HAP-1 (cell line): ENCODE data around the gene RAPGEF1.
"Not testable (repeated sequence)": the region's sequence is repeated elsewhere in the genome, so short reads cannot be mapped to it uniquely, and the experiment has no call there.

Source experiments
- DNase-seq, 2 experiments: peaks; one replicate each; pipeline ENCODE4 v3.0.0-alpha.2; 2016 to 2020; ENCODE audit warnings: low spot score in 2 of 2
- H3K27me3 ChIP-seq: fragments of 250-450 bp; sonication (Bioruptor Pico); 2 replicates; pipeline ENCODE4 v1.5.1; 2020; ENCODE audit warnings: low read depth, mild to moderate bottlenecking, moderate library complexity
- H3K36me3 ChIP-seq: fragments of 250-450 bp; sonication (Bioruptor Pico); replicated peaks from 2 replicates; pipeline ENCODE4 v1.5.1; 2020; ENCODE audit warnings: mild to moderate bottlenecking
- H3K4me1 ChIP-seq: fragments of 250-450 bp; sonication (Bioruptor Pico); 2 replicates; pipeline ENCODE4 v1.5.1; 2020; ENCODE audit warnings: mild to moderate bottlenecking
- H3K4me3 ChIP-seq: fragments of 250-450 bp; sonication (Bioruptor Pico); 2 replicates; pipeline ENCODE4 v1.5.1; 2020; ENCODE audit warnings: mild to moderate bottlenecking, moderate library complexity
- H3K9me3 ChIP-seq: fragments of 250-450 bp; sonication (Bioruptor Pico); 2 replicates; pipeline ENCODE4 v1.5.1; 2020; ENCODE audit warnings: mild to moderate bottlenecking, moderate library complexity
- in situ Hi-C: fragments of 300-500 bp; cut with MboI; formaldehyde crosslinking; loops from 3 replicates; pipeline ENCODE4 v1.14.3; 2020; ENCODE audit warnings: low sequenced_read_pairs, inconsistent platforms, mixed read lengths

RAPGEF1 gene

DNA sequence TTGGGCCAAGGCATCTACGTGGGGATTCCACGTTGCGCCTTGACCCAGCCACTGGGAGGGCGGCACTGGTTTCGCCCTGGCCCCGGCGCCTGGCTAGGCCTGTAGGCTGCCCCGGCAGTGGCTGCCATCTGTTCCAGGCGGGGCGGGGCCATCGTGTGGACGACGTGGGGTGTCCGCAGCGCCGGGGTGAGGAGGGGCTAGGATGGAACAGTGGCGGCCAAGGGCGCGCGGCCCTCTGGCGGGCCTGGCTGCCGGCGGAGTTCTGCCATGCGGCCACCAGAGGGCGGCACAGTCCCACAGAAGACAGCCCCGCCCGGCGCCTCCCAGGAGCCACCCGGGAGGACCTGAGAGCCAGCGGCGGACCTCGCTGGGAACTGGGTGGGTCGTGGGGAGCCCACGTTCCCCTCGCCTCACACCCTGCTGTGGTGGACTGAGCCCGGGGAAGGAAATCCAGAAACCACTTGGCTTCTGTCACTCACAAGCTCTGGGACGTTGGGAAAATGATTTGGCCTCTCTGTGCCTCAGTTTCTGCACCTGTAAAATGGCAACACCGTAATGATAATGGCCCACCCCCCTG lies 22.6 kb upstream of the RAPGEF1 start:
- peak overlapping the region; percentile 11; the same call in 1 of the 2 replicates for H3K4me3 ChIP-seq

DNA sequence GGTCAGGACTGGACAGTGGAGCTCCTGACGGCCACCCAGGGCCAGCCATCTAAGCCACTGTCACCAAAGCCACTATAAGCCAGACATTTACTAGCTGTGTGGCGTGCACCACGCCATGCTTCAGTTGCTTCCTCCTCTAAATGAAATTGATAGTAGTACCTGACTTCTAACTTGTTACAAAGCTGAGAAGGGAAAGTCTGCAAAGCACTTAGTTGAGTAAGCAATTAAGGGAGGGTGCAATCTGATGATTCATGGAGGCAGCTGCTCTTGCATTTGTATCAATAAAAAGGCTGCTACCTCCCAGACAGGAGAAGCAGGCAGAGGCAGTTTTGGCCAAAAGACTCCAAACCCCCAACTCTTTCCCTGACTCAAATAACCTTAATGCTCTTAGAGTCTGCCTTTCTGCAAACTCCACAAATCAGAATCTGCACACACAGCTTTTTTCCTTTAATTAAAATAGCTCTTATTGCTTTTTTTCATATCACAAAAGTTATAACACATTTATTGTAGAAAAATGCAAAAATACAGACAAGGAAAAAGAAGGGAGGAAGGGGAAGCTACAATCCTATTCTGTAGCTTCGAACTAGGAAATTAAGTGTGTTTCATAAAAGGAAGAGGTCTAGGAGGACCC lies 19.3 kb upstream of the RAPGEF1 start:
- no peak for DNase-seq
- no peaks in the 10 kb centered on the region for H3K9me3 ChIP-seq
- no peaks in the 10 kb centered on the region; the same call in 1 of the 2 replicates for H3K4me1 ChIP-seq
- no peak overlapping the region for H3K4me3 ChIP-seq
- H3K36me3 ChIP-seq: no peaks in the 10 kb centered on the region
- in situ Hi-C loops: no loop called here
- H3K27me3 ChIP-seq: peaks cover 16% of the 10 kb centered on the region

More for the DNA sequence above, 22.6 kb upstream of the RAPGEF1 start:
- no peaks in the 10 kb centered on the region for H3K36me3 ChIP-seq
- in situ Hi-C loops: loop anchor here (5.0 kb wide), 1 partner anchor 490 kb away; no protein-coding TSS in a partner anchor
- H3K4me1 ChIP-seq: no peaks in the 10 kb centered on the region; the same call in 1 of the 2 replicates
- peaks cover 22% of the 10 kb centered on the region for H3K27me3 ChIP-seq
- peak; percentile 69 to 91 for DNase-seq
- H3K9me3 ChIP-seq: no peaks in the 10 kb centered on the region

GRCh38 chr9:131757549-131757948 lies 17.7 kb upstream of the RAPGEF1 start:
- no peak overlapping the region for H3K4me3 ChIP-seq
- in situ Hi-C loops: no loop called here
- H3K9me3 ChIP-seq: no peaks in the 10 kb centered on the region
- H3K36me3 ChIP-seq: no peaks in the 10 kb centered on the region
- no peak for DNase-seq
- H3K4me1 ChIP-seq: no peaks in the 10 kb centered on the region; the same call in 1 of the 2 replicates
- H3K27me3 ChIP-seq: peaks cover 16% of the 10 kb centered on the region

DNA sequence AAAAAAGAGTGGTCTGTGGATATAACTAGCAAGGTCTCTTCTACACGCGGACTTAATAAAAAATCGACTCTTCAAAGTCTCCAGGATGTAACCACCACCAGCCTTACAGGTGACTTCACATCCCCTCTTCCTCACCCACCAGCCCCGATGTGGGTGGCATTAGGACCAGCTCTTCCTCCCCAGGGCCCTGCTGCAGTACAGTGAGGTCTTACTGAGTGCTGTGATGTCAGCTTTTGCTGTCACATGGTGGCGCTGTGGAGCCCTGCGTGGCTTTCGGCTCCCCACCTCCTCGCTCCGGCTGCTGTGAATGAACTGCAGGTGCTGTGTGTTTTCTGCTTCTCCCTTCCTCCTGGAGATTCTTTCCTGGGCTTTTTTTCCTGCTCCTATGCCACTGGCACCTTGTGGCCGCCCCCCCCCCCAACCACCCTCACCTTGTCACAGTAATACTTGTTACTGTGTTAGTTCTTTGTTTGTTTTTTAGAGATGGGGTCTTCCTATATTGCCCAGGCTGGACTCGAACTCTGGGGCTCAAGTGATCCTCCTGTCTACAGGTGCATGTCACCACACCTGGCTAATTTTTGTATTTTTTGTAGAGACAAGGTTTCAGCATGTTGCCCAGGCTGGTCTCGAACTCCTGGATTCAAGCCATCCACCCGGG lies 15.8 kb upstream of the RAPGEF1 start:
- no peak overlapping the region for H3K4me3 ChIP-seq
- DNase-seq: peak; percentile 68 to 92
- no peaks in the 10 kb centered on the region for H3K9me3 ChIP-seq
- H3K27me3 ChIP-seq: peaks cover 16% of the 10 kb centered on the region
- in situ Hi-C loops: no loop called here
- no peaks in the 10 kb centered on the region for H3K36me3 ChIP-seq
- H3K4me1 ChIP-seq: no peaks in the 10 kb centered on the region

DNA sequence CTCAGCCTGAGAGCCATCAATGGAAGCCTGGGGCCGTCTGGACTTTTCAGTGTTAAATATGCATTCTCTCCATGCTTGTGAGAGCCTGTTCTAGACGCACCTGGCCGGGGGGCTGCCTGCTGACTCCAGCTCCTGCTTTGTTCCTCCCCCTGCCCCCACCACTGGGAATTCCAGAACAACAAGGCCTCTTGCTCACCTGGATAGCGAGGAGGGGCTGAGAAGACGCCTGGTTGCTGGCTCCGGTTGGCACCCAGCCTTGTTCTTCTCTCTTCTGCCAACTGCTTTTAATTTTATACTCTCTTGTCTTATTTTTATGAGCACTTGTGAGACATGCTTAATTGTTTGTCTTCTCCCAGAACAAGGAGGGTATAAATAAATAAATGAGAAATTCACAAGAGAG lies 15.0 kb upstream of the RAPGEF1 start:
- no peaks in the 10 kb centered on the region for H3K9me3 ChIP-seq
- in situ Hi-C loops: no loop called here
- H3K4me1 ChIP-seq: no peaks in the 10 kb centered on the region
- no peak overlapping the region for H3K4me3 ChIP-seq
- peaks cover 16% of the 10 kb centered on the region for H3K27me3 ChIP-seq
- no peak for DNase-seq
- H3K36me3 ChIP-seq: no peaks in the 10 kb centered on the region

- peaks cover 11% of the 10 kb centered on the region for H3K27me3 ChIP-seq
- H3K4me3 ChIP-seq, H3K9me3 ChIP-seq, H3K36me3 ChIP-seq, in situ Hi-C loops, H3K4me1 ChIP-seq, DNase-seq: not testable (repeated sequence)
Observed at GRCh38 chr9:131753751-131754150, 13.9 kb upstream of the RAPGEF1 start.

DNA sequence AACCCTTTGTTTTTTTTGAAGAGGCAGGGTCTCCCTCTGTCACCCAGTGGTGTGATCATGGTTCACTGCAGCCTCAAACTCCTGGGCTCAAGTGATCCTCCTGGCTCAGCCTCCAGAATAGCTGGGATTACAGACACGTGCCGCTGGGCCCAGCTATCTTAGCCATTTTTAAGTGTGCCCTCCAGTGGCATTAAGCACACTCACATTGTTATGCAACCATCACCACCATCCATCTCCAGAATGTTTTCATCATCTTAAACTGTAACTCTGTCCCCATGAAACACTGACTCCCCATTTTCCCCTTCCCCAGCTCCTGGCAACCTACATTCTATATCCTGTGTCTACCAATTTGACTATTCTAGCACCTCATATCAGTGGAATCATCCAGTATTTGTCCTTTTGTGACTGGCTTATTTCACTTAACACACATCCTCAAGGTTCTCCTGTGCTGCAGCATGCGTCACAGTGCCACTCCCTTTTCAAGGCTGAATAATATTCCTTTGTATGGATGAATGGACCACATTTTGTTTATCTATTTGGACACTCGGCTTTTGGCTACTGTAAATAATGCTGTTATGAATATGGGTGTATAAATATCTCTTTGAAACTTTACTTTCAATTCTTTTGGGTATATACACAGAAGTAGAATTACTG lies 12.5 kb upstream of the RAPGEF1 start:
- in situ Hi-C loops: no loop called here
- Histone ChIP-seq H3K4me3 (no peak overlapping the region), H3K27me3 (no peaks in the 10 kb centered on the region; the same call in 1 of the 2 replicates), H3K36me3 (no peaks in the 10 kb centered on the region), H3K4me1 (no peaks in the 10 kb centered on the region), H3K9me3 (no peaks in the 10 kb centered on the region)
- DNase-seq: no peak

DNA sequence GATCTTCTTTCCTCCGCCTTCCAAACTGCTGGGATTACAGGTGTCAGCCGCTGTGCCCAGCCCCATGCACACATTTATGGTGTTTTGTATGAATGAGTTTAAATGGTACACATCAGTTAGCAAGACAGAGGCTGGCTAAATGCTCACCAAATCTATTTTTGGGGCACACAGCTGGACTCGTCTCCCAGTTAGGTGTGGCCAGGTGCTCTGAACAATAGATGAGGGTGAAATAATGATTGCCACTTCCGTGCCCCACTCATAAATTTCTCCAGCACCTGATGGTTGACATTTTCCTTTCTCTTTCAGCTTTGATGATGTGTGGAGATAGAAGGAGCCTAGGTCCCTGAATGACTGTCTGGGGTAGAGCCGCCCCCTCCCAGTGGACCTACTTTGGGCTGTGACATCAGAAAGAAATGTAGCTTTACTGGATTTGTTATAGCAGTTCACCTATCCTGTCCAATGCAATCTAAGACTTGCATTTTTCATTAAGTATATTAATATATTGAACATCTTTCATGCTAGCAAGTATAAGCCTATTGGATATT lies 8.6 kb upstream of the RAPGEF1 start:
- no peak for DNase-seq
- in situ Hi-C loops: no loop called here
- Histone ChIP-seq H3K4me3 (no peak overlapping the region), H3K27me3 (no peaks in the 10 kb centered on the region; the same call in 1 of the 2 replicates), H3K36me3 (no peaks in the 10 kb centered on the region), H3K4me1 (no peaks in the 10 kb centered on the region), H3K9me3 (no peaks in the 10 kb centered on the region)

GRCh38 chr9:131747352-131747751 lies 7.5 kb upstream of the RAPGEF1 start:
- Histone ChIP-seq H3K27me3 (no peaks in the 10 kb centered on the region; the same call in 1 of the 2 replicates), H3K36me3 (no peaks in the 10 kb centered on the region), H3K4me1 (no peaks in the 10 kb centered on the region), H3K9me3 (no peaks in the 10 kb centered on the region), H3K4me3 (no peak overlapping the region)
- in situ Hi-C loops: no loop called here
- peak; percentile 41 to 54 for DNase-seq

DNA sequence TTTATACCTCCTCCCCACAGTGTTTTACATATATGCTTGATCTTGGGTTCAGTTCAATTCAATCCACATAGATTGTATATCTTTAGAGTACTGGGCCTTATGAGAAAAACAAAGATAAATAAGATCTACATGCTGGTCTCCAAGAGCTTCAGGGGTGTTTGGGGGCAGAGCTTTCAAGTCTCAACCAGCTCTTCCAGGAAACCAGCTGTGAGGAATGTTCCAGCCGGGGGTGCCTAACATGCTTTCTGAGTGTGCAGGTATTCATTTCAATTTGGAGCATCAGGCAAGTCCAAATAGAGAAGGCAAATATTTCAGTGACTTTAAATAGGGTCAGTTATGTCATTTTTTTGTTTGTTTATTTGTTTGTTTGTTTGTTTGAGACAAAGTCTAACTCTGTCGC lies 5.7 kb upstream of the RAPGEF1 start:
- no peaks in the 10 kb centered on the region for H3K4me1 ChIP-seq
- no peak for DNase-seq
- in situ Hi-C loops: no loop called here
- H3K4me3 ChIP-seq: no peak overlapping the region
- H3K9me3 ChIP-seq: peaks cover 2% of the 10 kb centered on the region; the same call in 1 of the 2 replicates
- no peaks in the 10 kb centered on the region for H3K36me3 ChIP-seq
- no peaks in the 10 kb centered on the region; the same call in 1 of the 2 replicates for H3K27me3 ChIP-seq

- in situ Hi-C loops: loop anchor here (5.0 kb wide), 1 partner anchor 152 kb away; no protein-coding TSS in a partner anchor
- peaks cover 7% of the 10 kb centered on the region for H3K9me3 ChIP-seq
Observed at GRCh38 chr9:131744720-131745201, 4.9 kb upstream of the RAPGEF1 start.

DNA sequence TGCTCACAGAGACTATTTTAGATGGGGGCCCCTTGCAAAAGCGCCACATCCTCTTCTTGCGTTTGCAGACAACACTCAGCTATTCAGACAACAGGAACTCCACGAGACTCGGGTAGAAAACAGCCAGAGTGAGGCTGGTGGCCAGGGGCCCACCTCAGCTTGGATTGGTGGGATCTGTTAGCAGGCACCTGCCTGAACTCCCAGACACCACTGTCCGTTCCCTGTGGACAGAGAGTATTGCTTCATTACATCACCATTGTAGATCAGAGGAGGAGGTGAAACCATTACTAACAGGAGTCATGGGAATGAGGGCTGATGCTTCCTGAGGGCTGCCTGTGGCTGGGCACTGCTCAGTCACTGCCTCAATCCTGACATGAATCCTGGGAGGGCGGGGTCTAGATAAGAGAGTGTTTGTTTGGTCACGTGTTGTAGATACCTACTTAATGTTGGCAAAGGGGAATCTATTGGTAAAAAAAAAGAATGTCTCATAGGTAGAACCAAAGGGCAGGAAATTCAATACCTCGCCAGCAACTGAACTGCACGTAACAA lies 4.4 kb upstream of the RAPGEF1 start:
- H3K36me3 ChIP-seq: no peaks in the 10 kb centered on the region
- no peak for DNase-seq
- H3K4me1 ChIP-seq: no peaks in the 10 kb centered on the region
- peaks cover 7% of the 10 kb centered on the region for H3K9me3 ChIP-seq
- H3K27me3 ChIP-seq: no peaks in the 10 kb centered on the region; the same call in 1 of the 2 replicates
- in situ Hi-C loops: loop anchor here (5.0 kb wide), 1 partner anchor 152 kb away; no protein-coding TSS in a partner anchor
- no peak overlapping the region for H3K4me3 ChIP-seq

More at GRCh38 chr9:131744720-131745201, 4.9 kb upstream of the RAPGEF1 start:
- Histone ChIP-seq H3K4me1 (no peaks in the 10 kb centered on the region), H3K36me3 (no peaks in the 10 kb centered on the region), H3K27me3 (no peaks in the 10 kb centered on the region; the same call in 1 of the 2 replicates), H3K4me3 (no peak overlapping the region)
- no peak for DNase-seq

GRCh38 chr9:131743501-131743900 lies 3.6 kb upstream of the RAPGEF1 start:
- H3K9me3 ChIP-seq: peaks cover 7% of the 10 kb centered on the region
- H3K4me1 ChIP-seq: no peaks in the 10 kb centered on the region
- H3K36me3 ChIP-seq: no peaks in the 10 kb centered on the region
- H3K27me3 ChIP-seq: no peaks in the 10 kb centered on the region
- in situ Hi-C loops: loop anchor here (5.0 kb wide), 1 partner anchor 151 kb away; no protein-coding TSS in a partner anchor
- no peak overlapping the region for H3K4me3 ChIP-seq
- no peak for DNase-seq
